Stimulated activated CD8-positive, alpha-beta memory T cell treated with anti-CD3 and anti-CD28 coated beads, Interleukin-15, amount 100 ng/mL, for 1 hour (primary cell): ENCODE measurements around the gene ADARB2.
"Not testable (repeated sequence)": the region's sequence is repeated elsewhere in the genome, so short reads cannot be mapped to it uniquely, and the experiment has no call there.

Experiments
- DNase-seq: peaks from one replicate; pipeline ENCODE4 v3.0.0-alpha.2; 2020; ENCODE audit warnings: low read depth

The ADARB2 gene

DNA sequence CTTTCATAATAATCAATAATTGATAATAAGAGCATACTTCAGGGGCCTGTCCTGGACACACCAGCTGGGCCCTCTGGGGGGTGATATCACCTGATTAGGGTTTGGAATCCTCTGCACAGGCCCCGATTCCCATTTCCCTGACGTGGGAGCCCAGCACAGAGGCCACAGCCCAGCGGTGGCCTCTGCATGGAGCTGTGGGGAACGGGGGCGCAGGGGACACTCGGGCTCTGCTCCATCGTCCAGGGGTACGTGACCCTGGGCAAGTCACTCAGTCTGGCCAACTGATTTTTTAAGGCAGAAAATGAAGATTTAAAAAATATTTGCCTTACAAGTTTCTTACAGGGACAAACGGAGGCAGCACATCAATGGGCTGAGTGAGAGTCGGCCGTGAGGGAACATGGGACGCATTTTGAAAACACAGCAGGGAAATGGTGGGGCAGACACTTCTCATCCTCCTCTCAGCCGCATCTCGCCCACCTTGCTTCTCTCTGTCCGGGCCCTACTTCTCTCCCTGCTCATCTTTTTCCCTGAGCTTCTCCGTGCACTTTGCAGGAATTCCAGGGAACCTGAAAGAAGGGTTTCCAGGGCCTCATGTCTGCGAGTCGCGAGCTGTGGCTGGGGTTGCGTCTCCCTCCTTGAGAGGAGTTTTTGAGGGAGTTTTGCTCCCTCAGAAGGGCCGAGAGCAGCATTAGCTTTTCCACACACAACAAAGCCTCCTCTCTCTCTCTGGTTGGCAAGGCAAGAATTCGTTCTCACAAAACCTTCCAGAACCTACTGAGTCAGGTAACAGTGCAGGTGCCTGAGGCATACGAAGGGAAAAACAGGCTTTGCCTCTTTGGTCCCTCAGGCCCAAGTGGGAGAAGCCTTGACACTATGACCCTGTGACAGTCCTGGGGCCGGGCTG lies 369.1 kb downstream of the ADARB2 start:
- DNase-seq = no peak

DNA sequence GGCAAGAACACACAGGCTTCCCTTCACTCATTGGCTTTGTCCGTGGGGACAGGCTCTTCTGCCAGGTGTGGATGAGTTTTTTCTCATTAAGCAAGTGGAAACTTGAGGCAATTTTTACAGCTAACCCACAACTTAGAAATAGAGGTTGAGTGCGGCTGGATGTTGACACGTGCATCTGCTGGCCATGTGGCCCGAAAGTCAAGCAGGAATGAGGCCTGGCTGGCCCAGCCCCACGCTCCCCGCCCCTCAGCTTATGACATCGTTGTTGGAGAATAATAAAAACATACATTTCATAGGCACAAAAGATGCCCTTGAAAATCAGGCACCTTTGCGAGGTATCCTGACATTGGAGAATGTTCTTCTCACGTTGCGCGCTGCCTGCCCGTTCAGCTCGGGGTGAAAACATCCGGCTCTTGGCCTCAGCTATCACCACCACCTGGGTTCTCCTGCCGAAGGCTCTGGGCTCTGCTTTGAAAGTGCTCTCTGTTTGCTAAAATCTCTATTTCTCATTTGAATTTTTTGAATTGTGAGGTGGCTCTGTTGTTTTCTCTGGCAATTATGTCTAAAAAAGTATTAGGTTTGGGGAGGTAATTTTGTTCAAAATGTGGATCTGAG lies 370.4 kb downstream of the ADARB2 start:
- no peak for DNase-seq

DNA sequence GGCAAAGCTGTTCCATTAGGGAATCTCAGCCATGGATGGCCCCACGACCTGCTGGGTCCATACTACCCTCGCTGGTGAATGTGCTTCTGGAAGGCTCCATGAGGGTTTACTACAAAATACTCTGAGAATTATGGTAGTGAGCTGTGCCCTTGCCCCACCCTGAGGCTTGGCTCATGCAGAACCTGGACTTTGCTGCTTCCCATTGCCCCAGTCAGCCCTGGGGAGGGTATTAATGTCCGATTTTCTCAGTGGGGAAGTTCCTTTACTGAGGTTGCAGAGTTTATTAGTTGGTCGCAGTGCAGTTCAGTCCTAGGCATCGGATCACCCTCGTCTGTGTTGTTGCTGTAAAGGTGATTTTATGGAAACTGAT lies 371.0 kb downstream of the ADARB2 start:
- no peak for DNase-seq

DNA sequence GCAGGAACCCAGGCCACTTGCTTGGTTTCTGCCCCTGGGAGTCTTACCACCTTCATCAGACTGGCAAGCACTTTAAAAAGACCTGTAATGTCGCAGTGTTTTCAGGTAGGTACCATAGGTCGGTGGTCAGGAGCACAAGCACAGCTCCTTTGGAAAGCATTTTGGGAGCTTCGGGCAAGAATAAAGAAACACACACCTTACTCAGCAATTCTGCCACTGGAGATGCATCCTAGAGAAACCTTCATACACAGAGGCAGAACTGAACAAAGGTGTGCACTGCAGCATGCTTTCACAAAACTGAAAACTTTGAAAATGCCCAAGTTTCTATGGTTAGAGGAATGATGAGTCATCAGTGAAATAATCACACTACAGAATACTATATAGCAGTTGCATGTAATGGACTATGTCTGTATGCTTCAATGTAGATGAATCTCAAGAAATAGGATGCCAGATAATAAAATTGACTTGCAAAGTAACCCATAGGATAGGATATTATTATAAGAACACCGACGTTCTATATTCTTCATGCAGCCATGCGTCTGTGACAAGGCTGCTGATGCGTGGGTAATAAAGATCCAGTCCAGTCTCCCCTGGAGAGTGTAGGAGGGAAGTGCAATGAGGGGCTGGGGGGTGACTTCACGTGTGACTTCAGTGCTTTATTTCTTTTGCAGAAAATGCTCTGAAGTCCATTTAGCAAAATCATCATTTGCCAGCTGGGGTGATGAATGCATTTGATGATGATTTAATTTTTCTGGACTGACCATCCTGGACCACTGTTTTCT lies 371.6 kb downstream of the ADARB2 start:
- no peak for DNase-seq

DNA sequence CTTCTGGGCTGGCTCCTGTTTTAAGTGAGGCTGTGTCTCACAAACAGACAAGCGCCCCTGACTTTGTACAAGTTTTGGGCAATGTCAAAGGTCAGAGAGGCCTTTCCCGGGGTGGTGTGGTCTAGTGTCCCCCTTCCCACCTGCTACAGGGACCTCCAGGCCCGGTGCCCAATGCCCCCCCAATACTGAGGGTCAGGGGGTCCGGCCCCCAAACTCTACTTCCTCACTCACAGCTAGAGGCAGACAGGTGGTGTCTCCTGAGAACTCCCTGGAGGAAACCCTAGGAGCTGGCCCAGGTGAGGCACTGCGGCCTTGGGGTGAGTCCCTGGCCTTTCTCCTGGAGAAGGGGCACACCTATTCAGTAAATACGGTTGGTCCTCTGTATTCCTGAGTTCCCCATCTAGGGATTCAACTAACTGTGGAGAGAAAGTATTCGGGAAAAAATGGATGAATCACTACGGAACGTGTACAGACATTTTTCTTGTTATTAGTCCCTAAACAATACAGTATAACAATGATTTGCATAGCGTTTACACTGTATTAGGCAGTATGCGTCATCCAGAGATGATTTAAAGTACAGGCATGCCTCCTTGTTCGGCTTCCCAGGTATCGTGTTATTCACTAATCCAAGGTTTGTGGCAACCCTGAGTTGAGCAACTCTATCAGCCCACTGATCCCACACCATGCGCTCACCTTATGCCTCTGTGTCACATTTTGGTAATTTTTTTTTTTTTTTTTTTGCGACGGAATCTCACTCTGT lies 373.0 kb downstream of the ADARB2 start:
- DNase-seq = no peak

DNA sequence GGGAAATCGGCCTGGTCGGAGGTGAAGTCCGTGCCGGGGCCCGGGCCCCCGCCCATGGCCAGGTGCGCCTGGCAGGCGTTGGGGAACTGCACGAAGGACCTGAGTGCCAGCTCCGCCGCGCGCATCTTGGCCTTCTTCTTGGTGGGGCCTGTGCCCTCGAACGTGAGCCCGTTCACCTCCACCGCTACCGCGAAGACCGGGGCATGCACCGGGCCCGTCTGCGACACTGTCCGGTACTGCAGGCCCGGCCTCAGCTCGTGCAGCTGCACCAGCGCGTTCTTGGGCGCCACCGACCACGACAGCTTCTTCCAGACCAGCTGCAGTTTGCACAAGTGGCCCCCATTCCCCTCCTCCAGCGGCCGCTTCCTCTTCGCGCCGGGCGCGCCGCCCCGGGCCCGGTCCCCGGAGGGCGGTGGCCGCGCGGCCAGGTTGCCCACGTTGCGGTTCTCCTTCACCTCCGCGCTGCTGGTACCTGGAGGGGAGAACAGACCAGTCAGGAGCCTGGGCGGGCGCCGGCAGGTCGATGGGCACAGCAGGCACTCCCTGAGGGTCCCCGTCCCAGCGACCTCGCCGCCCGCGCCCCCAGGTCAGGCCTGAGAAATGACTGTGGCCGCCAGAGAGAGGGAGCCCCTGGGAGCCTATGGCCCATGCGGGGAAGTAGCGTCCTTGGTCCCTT lies 373.7 kb downstream of the ADARB2 start:
- no peak for DNase-seq

DNA sequence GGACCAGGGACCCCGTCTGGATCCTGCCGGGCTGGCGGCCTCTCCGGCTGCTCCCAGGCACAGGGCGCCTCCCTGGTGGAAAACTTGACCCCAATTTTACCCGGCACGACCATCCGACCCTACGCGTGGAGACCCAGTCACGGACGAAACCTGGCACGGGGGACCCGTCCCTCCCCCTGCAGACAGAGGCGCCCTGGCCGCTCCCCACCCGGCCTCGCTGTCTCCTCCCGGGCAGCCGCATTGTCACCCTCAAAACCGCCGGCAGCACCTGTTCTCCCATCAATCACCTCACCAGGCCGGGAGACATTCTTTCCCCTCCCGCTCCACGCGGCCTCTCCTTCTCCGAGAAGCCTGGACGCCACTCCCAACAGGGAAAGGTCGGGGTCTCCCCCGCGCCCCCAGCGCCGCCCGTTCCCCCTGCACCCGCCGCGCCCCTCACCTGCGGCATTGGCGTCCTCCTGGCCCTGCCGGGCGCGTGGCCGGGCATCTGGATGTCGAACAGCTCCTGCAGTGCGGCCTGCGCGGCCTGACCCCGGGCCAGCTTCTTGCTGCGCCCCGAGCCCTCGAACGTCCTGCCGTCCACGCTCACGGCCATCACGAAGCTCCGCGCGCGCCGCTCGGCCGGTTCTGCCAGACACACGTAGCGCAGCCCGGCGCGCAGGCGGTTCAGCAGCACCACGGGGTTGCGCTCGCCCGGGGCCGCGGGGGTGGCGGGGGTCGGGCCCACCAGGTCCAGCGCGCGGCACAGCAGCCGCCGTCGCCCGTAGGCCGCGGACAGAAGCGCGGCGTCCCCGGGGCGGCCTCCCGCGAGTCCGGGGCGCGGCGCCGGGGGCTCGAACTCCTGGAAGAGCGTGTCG lies 374.5 kb downstream of the ADARB2 start:
- no peak for DNase-seq

DNA sequence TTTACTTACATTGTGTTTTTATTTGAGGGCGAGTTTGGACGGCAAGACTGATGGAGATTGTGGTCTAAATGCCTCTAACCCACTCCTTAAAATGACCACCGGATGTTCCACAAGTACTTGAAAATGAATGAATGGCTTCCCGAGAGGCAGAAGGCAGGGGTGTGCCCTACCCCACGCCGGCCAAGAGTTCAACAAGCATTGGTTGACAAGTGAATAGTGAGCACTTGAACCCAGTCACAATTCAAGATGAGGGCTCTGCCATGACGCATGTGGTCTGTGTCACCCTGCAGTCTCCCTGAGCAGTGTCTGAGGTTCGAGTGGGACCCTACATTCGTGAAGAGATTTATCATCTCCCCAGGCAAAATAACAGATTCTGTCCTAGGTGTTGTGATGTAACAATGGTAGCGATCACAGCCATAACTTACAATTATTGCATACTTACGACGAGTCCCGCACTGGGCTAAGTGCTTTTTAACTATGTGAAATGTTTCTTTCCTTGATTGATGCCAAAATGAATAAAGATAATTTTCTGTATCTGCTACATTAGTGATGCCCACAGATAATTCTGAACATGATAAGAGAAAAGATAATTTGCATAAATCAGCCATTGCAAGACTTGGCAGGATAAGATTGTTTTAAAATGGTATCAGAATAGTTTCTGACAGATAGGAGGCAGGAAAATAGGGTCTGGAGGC lies 375.8 kb downstream of the ADARB2 start:
- DNase-seq = no peak

DNA sequence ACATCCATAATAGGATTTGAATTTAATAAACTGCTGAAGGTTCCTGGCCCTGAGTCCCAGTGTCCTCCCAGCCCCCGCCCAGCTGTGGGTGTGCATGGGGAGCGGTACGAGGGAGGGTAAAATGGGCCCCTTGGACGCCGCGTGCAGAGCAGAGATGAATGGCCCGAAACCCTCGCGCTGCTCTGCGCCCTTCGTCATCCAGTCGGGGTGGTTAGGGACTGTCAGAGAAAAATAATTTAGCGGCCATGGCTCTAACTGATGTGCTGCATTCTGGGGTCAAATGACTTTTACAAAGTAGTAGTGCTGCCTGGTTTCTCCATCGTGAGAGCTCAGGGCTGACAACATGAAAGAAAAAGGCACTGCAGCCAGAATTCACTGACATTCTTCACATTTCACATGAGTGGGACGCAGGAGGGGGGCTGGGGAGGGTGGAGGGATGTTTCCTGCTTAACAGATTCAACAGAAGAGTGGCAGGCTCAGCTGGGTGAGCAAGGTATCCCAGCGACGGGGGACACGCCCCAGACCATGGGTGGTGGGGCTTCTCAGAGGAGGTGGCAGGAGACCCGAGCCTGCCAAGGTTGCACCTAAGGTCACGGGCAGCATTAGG lies 376.7 kb downstream of the ADARB2 start:
- DNase-seq = no peak

DNA sequence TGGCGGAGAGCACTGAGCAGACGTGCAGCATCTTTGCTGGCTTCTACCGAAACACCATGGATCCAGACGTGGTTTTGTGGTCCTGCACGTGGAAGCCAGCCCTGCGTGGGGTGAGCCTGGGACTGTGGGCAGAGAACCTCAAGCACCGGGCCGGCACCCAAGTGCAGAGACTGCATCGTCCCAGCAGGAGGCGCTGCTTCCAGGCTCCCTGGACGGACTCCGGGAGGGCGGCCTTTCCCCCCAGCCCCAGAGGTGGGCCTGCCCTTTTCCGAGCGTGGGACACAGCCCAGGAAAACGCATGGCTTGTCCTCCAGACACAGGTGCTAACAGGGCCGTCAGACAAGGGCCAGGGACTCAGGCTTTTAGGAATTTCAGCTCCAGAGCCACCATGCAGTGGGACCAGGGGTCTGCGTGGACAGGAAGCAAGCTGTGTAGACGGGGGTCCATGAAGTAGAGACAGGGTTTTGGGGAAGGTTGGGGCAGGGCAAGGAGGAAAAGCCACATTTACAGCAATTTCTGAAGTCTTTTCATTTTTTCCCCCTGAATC lies 377.2 kb downstream of the ADARB2 start:
- DNase-seq = no peak

DNA sequence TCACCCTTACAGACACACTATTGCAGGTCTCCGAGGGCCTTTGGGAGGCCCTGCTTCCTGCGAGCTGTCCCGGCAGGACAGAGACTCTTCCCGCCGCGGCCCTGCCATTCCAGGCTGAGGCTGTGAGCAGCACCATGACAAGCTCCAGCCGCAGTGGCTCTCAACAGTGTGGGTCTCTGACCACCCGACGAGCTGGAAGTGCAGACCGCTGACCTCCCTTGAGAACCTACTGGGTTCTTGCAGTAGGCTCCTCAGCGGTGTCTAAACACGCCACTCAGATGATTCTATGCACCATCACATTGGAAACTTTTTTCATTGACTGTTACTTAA lies 377.7 kb downstream of the ADARB2 start:
- DNase-seq = no peak

DNA sequence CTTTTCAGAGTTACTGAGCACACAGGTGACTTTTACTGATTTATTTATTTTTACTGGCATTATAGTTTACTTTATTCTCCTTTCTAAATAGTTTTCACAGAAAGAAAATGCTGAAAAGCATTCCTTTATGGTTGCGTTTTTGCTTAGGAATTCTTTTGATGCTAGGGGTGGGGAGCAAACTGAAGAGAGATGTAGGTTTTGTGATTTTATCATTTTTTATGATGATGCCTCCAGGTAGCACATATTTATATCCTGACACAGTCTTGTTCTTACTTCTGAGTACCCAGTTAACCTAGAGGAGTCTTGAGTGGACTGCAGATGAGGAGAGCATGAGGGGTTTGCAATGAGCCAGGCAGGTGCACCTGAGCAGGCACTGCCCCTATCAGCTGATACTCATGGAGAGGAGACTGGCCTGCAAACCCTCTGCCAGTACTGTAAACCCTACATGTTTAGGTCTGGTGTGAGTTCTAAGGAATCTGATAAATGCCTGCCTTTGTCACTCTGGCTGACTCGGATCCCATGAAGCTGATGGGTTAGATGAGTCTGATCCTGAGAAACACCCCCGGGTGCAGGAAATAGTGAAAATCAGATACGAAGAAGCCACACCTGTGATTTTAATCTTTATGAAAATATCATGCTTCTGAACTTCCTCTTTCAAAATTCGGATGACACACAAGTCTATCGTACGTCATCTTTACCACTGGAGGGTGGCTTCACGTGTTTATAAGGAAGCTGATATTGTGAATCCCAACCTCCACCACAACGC lies 378.3 kb downstream of the ADARB2 start:
- DNase-seq = no peak

DNA sequence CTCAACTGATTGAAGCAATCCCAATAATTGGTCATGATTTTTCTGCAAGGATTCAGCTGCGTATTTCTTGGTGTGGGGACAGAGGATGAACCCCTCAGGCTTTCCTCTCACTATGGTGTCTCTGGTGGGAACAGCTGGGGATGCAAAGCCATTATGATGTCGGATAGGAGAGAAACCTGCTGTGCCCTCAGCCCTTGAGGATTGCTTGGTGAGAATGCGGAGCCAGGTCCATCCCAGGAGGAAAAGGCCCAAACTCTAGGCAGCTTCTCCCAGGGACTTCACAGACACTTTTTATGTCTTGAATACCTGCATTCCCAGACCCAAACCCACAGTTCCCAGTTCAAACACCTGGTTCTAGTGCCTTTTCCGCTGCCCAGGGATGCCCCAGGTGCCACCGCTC lies 379.2 kb downstream of the ADARB2 start:
- DNase-seq = no peak

DNA sequence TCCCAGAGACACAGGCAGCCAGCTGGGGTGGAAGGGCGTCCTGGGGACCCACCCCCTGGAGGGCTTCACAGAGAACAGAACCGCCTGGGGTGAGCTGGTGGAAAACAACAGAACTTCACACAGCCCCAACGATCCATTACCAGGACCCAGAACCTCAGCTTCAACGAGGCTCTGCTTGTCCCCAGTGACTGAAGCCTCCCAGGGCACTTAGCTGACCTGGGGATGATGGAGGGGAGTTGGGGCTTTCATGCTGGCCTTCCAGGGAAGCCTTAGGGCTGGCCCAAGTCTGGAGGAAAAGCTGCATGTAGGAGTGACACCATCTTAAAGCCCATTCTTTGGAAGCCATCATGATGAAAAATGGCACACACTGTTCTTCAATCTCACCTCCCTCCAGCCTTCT lies 381.0 kb downstream of the ADARB2 start:
- no peak for DNase-seq

DNA sequence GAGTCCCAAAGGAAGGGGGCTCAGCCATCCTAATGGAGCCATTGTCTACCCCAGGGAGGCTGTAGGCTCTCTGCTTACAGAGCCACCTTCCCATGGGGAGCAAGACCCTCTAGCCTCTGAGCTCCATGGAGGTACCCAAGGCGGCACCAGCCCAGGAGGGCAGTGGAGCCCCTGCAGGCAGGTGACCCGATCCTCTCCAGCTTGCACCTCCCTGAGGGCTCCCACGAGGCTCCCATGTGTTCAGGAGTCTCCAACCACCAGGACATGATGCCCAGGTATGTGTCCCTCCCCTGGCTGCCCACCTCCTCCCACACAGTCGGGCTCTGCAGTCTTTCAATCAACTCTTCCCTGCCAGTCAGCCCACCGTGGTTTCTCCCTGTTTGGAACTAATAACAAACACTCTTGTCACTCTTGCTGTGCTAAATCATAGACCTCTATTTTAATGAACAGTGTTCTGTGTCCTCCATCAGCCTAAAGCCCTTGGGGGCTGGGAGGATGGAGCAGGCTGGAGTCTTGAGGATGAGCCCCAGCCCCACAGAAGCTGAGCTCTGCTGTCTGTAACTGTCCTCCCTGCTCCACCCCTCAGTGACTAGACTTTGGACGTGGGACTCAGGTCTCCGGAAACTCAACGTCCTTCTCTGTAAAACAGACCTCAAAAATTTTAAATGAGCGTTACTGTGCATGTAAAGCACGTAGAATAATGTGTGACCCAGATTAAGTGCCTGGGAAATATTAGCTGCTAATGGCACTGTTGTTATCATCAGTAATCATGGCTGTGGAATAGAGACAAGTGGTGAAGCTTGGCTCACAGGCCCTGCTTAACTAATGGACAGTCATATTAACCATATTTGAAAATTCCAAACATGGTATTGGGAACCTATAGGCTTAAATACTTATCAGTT lies 382.3 kb downstream of the ADARB2 start:
- no peak for DNase-seq

DNA sequence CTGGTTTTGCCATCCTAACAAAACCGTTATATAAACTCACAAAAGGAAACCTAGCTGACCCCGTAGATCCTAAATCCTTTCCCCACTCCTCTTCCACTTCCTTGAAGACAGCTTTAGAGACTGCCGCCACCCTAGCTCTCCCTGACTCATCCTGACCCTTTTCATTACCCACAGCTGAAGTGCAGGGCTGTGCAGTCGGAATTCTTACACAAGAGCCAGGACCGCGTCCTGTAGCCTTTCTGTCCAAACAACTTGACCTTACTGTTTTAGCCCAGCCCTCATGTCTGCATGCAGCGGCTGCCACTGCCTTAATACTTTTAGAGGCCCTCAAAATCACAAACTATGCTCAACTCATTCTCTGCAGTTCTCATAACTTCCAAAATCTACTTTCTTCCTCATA lies 385.0 kb downstream of the ADARB2 start:
- not testable (repeated sequence) for DNase-seq

DNA sequence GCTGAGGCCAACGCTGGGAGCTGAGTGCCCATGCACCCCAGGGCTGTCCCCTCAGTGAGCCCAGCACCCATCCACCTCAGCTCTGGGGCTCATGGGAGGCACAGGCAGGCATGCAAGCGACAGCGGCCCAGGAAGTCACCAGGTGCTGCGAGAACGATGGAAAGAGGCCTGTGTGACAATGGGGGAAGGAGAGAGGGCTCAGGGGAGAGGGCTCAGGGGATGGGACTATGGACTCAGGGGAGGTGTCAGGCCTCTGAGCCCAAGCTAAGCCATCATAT lies 388.6 kb downstream of the ADARB2 start:
- no peak for DNase-seq
